Tibial nerve (tissue), 4 donors: Measurements from ENCODE around the gene PLCXD3. TPM values are rescaled to one million over a fixed set of nuclear protein-coding genes. Genes with fewer than 3 reads are reported as not detected.

ENCODE experiments used
- DNase-seq, 2 donors: peaks; one replicate each; pipeline ENCODE4 v3.0.0-alpha.2; 2019; ENCODE audit warnings: low spot score in 2 of 2
- H3K27ac ChIP-seq, 4 donors: fragments of 200-600 bp; sonication (generic) in 3 of 4; one replicate each; pipeline ENCODE4 v1.5.1; 2017 to 2019; ENCODE audit warnings: mild to moderate bottlenecking in 1 of 4
- H3K27me3 ChIP-seq, 2 donors: fragments of 200-600 bp; sonication (generic) in 1 of 2; one replicate each; pipeline versions ENCODE4 v1.5.1 to v1.6.0; 2017 to 2019
- H3K36me3 ChIP-seq, 3 donors: fragments of 200-600 bp; sonication (generic); one replicate each; pipeline ENCODE4 v1.5.1; 2018 to 2019
- H3K4me1 ChIP-seq, 4 donors: fragments of 200-600 bp; sonication (generic) in 3 of 4; one replicate each; pipeline ENCODE4 v1.5.1; 2017 to 2019
- H3K4me3 ChIP-seq, 4 donors: fragments of 200-600 bp; sonication (generic) in 3 of 4; one replicate each; pipeline ENCODE4 v1.5.1; 2017 to 2019; ENCODE audit warnings: mild to moderate bottlenecking in 1 of 4, moderate library complexity in 1 of 4
- H3K9me3 ChIP-seq, 4 donors: fragments of 200-600 bp; sonication (generic) in 3 of 4; one replicate each; pipeline ENCODE4 v1.5.1; 2017 to 2019
- CTCF ChIP-seq, 5 experiments: fragments of 200-600 bp in 3 of 5; fragments of 450-650 bp in 2 of 5; sonication (generic) in 3 of 5; IDR thresholded peaks; one replicate each; pipeline ENCODE4 v1.5.1; 2016 to 2019; ENCODE audit warnings: antibody characterized with exemption in 5 of 5, mild to moderate bottlenecking in 3 of 5, moderate library complexity in 2 of 5
- EP300 ChIP-seq, 2 donors: sonication (generic); formaldehyde crosslinking; IDR thresholded peaks; one replicate each; pipeline ENCODE4 v1.6.1; 2017; ENCODE audit warnings: antibody characterized with exemption in 2 of 2, mild to moderate bottlenecking in 1 of 2
- POLR2A ChIP-seq, 2 donors: fragments of 450-650 bp; IDR thresholded peaks; one replicate each; pipeline ENCODE4 v1.6.1; 2017; ENCODE audit warnings: antibody characterized with exemption in 2 of 2, mild to moderate bottlenecking in 2 of 2, moderate library complexity in 2 of 2
- WGBS, 2 donors: methylation state at CpG; one replicate each; pipeline ENCODE4 v1.1.5; 2018; 5-methylcytosine and 5-hydroxymethylcytosine counted together
- total RNA-seq, 4 donors: library from RNA; depleted of rRNA; stranded (reverse); fragments of >200 nt; gene quantifications; one replicate each; pipeline ENCODE4 v1.1.0, GENCODE V29; 2016

The PLCXD3 gene
- total RNA-seq, 4 donors from 2014 or later = 2.1 to 7.9 (median 7.0) TPM

- H3K4me3 ChIP-seq = no peak overlapping the region
- no peaks in the 10 kb centered on the region for H3K27me3 ChIP-seq
- H3K36me3 ChIP-seq = no peaks in the 10 kb centered on the region
- H3K4me1 ChIP-seq = no peaks in the 10 kb centered on the region
- no peak for DNase-seq
- TF ChIP-seq EP300 (IDR thresholded peaks at IDR 0.05) (no peak), POLR2A (IDR thresholded peaks at IDR 0.05) (no peak), CTCF (IDR thresholded peaks at IDR 0.05) (no peak)
- H3K9me3 ChIP-seq = peaks cover 0 to 18% (median under 1%) of the 10 kb centered on the region in 4 donors
- WGBS, 2 donors = 95 to 97% methylated on average over 2 of the region's 2 CpGs
- H3K27ac ChIP-seq = no peak overlapping the region
Measured at GRCh38 chr5:41402845-41403244, 107.6 kb downstream of the PLCXD3 start.

DNA sequence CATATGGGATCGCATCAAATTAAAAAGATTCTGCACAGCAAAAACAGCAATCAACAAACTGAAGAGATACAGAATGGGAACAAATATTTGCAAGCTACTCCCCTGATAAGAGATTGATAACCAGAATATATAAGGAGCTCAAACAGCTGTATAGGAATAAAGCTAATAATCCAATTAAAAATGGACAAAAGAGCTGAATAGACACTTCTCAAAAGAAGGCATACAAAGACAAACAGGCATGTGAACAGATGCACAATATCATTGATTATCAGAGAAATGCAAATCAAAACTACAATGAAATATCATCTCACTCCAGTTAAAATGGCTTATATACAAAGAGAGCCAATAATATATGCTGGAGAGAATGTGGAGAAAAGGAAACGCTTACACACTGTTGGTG lies 110.6 kb downstream of the PLCXD3 start:
- Histone ChIP-seq H3K27me3 (no peaks in the 10 kb centered on the region), H3K9me3 (peaks cover 0 to 42% (median 4%) of the 10 kb centered on the region in 4 donors), H3K4me1 (no peaks in the 10 kb centered on the region), H3K4me3 (no peak overlapping the region), H3K27ac (no peak overlapping the region), H3K36me3 (no peaks in the 10 kb centered on the region)
- 84 to 86% methylated on average over 2 of the region's 2 CpGs for WGBS, 2 donors
- TF ChIP-seq CTCF (IDR thresholded peaks at IDR 0.05) = no peak
- no peak for TF ChIP-seq POLR2A (IDR thresholded peaks at IDR 0.05)
- TF ChIP-seq EP300 (IDR thresholded peaks at IDR 0.05) = no peak
- DNase-seq = no peak

- Histone ChIP-seq H3K4me1 (no peaks in the 10 kb centered on the region), H3K36me3 (no peaks in the 10 kb centered on the region), H3K27ac (no peak overlapping the region), H3K9me3 (peaks cover 0 to 36% (median 3%) of the 10 kb centered on the region in 4 donors), H3K27me3 (no peaks in the 10 kb centered on the region), H3K4me3 (no peak overlapping the region)
- TF ChIP-seq POLR2A (IDR thresholded peaks at IDR 0.05) = no peak
- no peak for TF ChIP-seq EP300 (IDR thresholded peaks at IDR 0.05)
- no peak for TF ChIP-seq CTCF (IDR thresholded peaks at IDR 0.05)
- WGBS, 2 donors = 83 to 100% methylated on average over 1 of the region's 1 CpG
- DNase-seq = no peak
Measured at GRCh38 chr5:41392016-41392415, 118.4 kb downstream of the PLCXD3 start.

DNA sequence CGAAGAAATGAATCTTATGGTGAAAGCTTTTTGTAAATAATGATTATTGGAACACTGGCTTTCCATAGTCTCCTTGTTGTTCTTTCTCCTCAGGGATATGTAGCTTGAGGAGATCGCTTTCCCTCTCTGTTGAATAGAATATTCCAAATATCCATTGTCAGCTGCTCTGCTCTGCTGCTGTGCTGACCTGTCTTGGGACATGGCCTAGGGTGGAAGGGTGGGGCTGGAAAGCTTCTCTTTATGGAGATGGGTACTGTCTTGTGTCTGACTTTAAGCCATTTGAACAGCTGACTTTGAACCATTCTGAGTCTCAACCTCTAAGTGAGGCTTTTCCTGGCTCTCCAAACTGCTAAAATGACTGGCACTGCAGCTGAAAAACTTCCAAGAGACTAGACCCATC lies 135.8 kb downstream of the PLCXD3 start:
- no peak overlapping the region for H3K4me3 ChIP-seq
- no peaks in the 10 kb centered on the region for H3K36me3 ChIP-seq
- no peaks in the 10 kb centered on the region for H3K9me3 ChIP-seq
- no peaks in the 10 kb centered on the region for H3K27me3 ChIP-seq
- TF ChIP-seq POLR2A (IDR thresholded peaks at IDR 0.05) (no peak), EP300 (IDR thresholded peaks at IDR 0.05) (no peak), CTCF (IDR thresholded peaks at IDR 0.05) (no peak)
- WGBS, 2 donors = 82 to 90% methylated on average over 2 of the region's 2 CpGs
- H3K4me1 ChIP-seq = no peaks in the 10 kb centered on the region
- H3K27ac ChIP-seq = no peak overlapping the region
- no peak for DNase-seq

GRCh38 chr5:41373230-41373629 lies 137.2 kb downstream of the PLCXD3 start:
- Histone ChIP-seq H3K36me3 (no peaks in the 10 kb centered on the region), H3K4me3 (no peak overlapping the region), H3K9me3 (no peaks in the 10 kb centered on the region), H3K27ac (no peak overlapping the region), H3K4me1 (no peaks in the 10 kb centered on the region), H3K27me3 (no peaks in the 10 kb centered on the region)
- WGBS, 2 donors = 83 to 85% methylated on average over 5 of the region's 5 CpGs
- no peak for DNase-seq
- TF ChIP-seq CTCF (IDR thresholded peaks at IDR 0.05) = no peak
- no peak for TF ChIP-seq EP300 (IDR thresholded peaks at IDR 0.05)
- TF ChIP-seq POLR2A (IDR thresholded peaks at IDR 0.05) = no peak
